AG04449 (cell line): ENCODE data around the gene CDK4.

ENCODE experiments used
- CTCF ChIA-PET: fragments of 350-600 bp; formaldehyde crosslinking; extraction: SDS; loops from one replicate; lab custom pipeline; 2021; ENCODE audit warnings: antibody characterized with exemption; lab: Yijun Ruan, JAX
- POLR2A ChIA-PET: fragments of 400-600, 350-600 bp; formaldehyde crosslinking; extraction: SDS; loops from one replicate; lab custom pipeline; 2020; ENCODE audit warnings: antibody characterized with exemption, inconsistent platforms; lab: Yijun Ruan, JAX
- DNase-seq: peaks from one replicate; pipeline ENCODE4 v3.0.0-alpha.2; 2010; ENCODE audit warnings: low read depth, low spot score
- H3K4me3 ChIP-seq: 2 replicates; pipeline ENCODE4 v1.5.1; 2011; ENCODE audit warnings: low read depth, mild to moderate bottlenecking, control low read depth, low read length
- CTCF ChIP-seq: IDR thresholded peaks from one replicate; pipeline ENCODE4 v1.5.1; 2011; ENCODE audit warnings: mild to moderate bottlenecking, moderate library complexity, low read length, control low read depth, inconsistent platforms; ENCODE audit not compliant: insufficient read depth; ENCODE audit errors: missing control alignments

The CDK4 gene

GRCh38 chr12:57761391-57761998 is 9.4 kb upstream of the CDK4 start:
- no peak for DNase-seq
- H3K4me3 ChIP-seq: no peak overlapping the region
- ChIA-PET CTCF (interaction anchor here (0.7 to 2.2 kb wide), 3 partner anchors 9 to 177 kb away, joined by 3 to 6 read pairs (median 4); partner anchors contain the start of gene CDK4), POLR2A (no interaction called here)
- no peak for TF ChIP-seq CTCF

- POLR2A ChIA-PET: no interaction called here
- no peak for TF ChIP-seq CTCF
- H3K4me3 ChIP-seq: no peak overlapping the region
- CTCF ChIA-PET: interaction anchor here (0.6 to 1.9 kb wide), 8 partner anchors 8 to 145 kb away, joined by 3 to 10 read pairs (median 3); partner anchors contain the start of genes CDK4, EEF1AKMT3 and METTL1
- no peak for DNase-seq
These were observed 8.4 kb upstream of the CDK4 start for GRCh38 chr12:57760347-57760982.

- DNase-seq: no peak
- no peak overlapping the region for H3K4me3 ChIP-seq
- ChIA-PET POLR2A (no interaction called here), CTCF (interaction anchor here (0.7 to 1.9 kb wide), 11 partner anchors 8 to 138 kb away, joined by 3 to 10 read pairs (median 4); partner anchors contain the start of genes CYP27B1 and TSFM)
- TF ChIP-seq CTCF: peak; percentile 28
These were observed 7.4 kb upstream of the CDK4 start for GRCh38 chr12:57759360-57759980.

GRCh38 chr12:57758552-57759359 is 6.6 kb upstream of the CDK4 start:
- TF ChIP-seq CTCF: no peak
- POLR2A ChIA-PET: no interaction called here

GRCh38 chr12:57757771-57758170 is 5.7 kb upstream of the CDK4 start:
- no peak for TF ChIP-seq CTCF
- CTCF ChIA-PET: interaction anchor here (1.4 to 2.3 kb wide), 4 partner anchors 12 to 45 kb away, joined by 4 to 11 read pairs (median 6); partner anchors contain the start of genes EEF1AKMT3 and METTL1
- no peak for DNase-seq
- POLR2A ChIA-PET: no interaction called here
- H3K4me3 ChIP-seq: no peak overlapping the region

More at GRCh38 chr12:57758552-57759359, 6.6 kb upstream of the CDK4 start:
- CTCF ChIA-PET: interaction anchor here (0.6 to 1.9 kb wide), 7 partner anchors 8 to 147 kb away, joined by 3 to 10 read pairs (median 5); partner anchors contain the start of gene CYP27B1
- H3K4me3 ChIP-seq: no peak overlapping the region
- no peak for DNase-seq
